Stimulated activated naive CD4-positive, alpha-beta T cell treated with Interleukin-2 at 50 U/mL for 16 hours (primary cell): ENCODE results near the gene DNAH3.

ENCODE experiments used
- DNase-seq: peaks from one replicate; lab custom pipeline; 2025; lab: John Stamatoyannopoulos, UW

DNAH3 gene

DNA sequence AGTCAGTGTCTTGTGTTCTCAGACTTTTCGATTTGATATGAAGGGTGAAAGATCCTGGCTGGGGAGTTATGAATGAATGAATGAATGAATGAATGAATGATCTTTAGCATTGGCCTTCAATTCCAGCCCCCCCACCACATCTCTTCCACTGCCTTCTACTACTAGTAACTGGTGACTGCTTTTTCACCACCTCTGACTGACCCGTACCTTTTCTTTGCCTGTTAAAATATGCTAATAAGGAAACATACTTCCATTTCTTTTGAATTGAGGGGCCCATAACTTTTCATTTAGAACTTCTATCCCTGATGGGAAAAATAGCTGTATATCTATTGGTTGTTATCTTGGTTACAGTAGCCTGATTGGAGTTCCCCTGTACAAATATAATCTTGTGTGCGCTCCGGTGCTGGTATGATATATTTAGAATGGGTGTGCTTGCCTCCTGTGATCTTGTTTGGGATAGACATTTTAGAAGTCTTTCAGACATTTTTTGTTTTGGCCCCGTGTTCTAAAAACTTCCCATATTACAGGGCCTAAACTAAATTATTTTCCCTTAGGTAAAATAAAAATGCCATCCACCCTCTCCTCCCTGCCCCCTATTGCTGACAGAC, 246.6 kb downstream of the DNAH3 start:
- DNase-seq: no peak

DNA sequence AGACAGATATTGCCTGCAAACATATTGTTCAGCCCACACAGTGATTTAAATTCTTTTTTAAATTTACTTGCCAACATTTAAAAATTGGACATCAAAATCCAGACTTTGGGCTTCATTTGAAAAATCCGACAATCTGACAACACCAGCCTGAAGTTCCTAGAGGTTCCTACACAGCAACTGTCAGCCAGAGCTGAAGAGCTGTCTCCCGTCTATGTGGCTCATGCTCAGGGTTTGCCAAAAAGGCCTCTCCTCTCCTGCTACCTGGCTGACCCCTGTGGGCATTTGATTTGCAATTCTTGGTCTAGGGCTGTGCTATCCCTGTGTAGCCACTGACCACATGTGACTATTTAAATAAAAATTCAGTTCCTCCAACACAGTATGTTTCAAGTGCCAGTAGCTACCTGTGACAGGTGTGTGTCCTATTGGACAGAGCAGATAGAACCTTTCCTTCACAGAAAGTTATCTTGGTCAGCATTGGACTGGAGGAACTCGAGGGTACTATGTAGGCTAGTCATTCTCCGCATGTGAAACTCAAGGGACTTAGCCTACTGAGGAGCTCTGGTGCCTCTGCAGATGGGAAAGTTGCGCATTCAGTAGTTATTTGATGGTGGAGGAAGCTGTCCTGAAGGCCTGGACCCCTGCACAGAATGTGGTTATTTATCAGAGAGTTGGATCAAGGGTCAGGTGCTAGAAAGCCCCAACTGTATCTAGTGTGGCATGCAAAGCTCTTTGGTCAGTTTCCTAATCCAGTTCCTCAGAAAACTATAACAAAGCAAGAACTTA, 247.3 kb downstream of the DNAH3 start:
- DNase-seq: no peak

- DNase-seq: no peak
Measured at GRCh38 chr16:20902426-20902825, 248.2 kb downstream of the DNAH3 start.

DNA sequence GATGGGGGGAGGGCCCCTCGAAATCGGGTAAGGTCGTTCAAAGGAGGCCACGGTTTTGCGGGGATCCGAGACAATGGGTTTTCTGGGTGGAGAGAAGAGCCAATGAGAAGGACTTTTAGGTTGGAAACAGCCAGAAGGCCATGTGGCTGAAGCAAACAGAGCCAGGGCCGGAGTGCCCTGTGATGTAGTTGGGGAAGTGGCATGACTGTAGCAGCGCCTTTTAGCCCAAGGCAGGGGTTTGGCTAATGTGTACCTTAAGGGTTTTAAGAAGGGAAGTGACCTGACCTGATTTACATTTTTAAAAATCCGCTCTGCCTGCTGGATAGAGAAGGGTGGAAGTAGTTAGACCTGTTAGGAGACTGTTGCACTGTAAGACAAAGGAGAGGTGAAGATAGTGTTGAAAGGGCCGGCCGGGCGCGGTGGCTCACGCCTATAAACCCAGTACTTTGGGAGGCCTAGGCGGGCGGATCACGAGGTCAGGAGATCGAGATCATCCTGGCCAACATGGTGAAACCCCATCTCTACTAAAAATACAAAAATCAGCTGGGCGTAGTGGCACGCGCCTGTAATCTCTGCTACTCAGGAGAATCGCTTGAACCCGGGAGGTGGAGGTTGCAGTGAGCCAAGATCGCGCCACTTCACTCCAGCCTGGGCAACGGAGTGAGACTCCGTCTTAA, 249.1 kb downstream of the DNAH3 start:
- no peak for DNase-seq

- no peak for DNase-seq
Measured at GRCh38 chr16:20901068-20901435, 249.6 kb downstream of the DNAH3 start.

- peak; percentile 89 for DNase-seq
Measured at GRCh38 chr16:20900299-20901067, 250.2 kb downstream of the DNAH3 start, which contains the start of the genes DCUN1D3 and LYRM1. Gene DCUN1D3 (minus strand): TSS chr16:20900358. CDS start chr16:20862538, 37,820 bp downstream. Gene LYRM1 (plus strand): TSS chr16:20900771. CDS start chr16:20915556, 14,785 bp downstream.

GRCh38 chr16:20899477-20900298, 251.0 kb downstream of the DNAH3 start:
- no peak for DNase-seq

DNA sequence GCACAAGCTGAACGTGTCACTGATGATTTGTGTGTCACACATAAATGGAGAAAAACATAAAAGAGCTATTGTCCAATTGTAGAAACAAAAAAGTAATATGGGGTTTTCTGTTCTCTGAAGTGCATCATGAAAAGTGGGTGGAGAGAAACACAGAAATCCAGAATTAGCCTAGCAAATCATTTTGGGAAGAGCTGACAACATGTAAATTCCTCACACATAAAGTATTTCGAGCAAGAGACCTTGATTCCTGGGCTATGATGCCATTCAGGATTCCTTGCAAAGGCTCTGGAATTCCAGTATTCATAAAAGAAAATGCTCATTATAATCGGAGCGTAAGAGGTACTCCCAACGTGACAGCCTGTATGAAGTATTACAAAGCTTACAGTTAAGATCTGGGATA, 251.6 kb downstream of the DNAH3 start:
- DNase-seq: no peak

GRCh38 chr16:20897922-20898321, 252.7 kb downstream of the DNAH3 start:
- DNase-seq: no peak

- no peak for DNase-seq
Measured at GRCh38 chr16:20897253-20897897, 253.3 kb downstream of the DNAH3 start.

GRCh38 chr16:20894388-20894787, 256.3 kb downstream of the DNAH3 start:
- no peak for DNase-seq

DNA sequence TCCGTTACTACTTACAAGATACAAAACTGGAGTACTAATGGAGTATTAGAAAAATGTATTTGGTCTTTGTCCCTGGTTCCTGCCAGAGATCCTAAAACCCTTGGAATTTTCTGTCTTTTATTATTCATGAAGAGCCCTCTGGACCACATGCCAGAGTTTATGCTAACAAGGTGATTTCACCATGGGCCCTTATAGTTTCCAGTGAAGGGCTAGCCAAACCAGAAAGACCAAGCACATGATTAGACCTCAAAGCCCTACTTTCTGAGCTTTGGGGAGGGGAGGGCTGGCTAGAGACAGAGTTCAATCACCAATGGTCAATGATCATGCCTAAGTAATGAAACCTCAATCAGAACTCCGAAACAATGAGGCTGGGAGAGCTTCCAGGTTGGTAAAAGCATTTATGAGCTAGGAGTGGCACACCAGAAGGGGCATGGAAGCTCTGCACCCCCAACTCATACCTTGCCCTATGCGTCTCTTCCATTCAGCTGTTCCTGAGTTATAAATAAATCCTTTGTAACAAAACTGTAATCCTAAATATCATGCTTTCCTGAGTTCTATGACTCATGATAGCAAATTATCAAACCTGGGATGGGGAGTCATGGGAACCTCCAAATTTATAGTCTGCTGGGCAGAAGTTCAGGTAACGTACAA, 260.9 kb downstream of the DNAH3 start:
- no peak for DNase-seq

DNA sequence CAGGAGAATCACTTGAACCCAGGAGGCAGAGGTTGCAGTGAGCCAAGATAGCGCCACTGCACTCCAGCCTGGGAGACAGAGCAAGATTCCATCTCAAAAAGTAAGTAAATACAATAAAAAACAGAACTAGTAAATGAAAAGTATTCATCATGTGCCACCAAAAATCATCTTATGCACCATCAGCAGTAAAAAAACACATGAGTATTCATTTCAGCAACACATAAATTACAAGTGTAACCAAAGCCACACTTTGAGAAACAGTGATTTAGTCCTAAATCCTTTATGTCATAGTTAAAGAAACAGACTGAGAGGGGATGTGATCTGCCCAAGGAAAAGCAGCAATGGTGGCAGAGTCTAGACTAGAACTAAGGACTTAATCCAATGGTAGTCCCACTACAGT, 263.4 kb downstream of the DNAH3 start:
- DNase-seq: no peak

DNA sequence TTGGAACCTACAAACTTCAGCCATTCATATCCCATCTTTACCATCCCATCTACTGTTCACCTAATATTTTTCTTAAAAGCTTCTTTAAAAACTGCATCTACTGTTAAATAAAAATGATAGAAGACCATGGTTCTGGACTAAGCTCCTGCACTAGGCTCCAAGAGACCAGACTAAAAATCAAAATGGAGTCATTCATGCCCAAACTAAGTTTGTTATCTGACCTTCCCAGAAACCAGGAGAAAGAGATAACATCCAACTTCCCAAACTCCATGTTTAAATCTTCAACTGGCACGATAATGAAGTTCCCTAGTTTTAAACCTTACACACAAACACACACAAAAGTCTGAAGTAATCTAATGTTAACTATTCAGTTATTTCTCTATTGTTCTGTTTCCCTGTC, 264.3 kb downstream of the DNAH3 start:
- DNase-seq: no peak

GRCh38 chr16:20884240-20884556, 266.4 kb downstream of the DNAH3 start:
- DNase-seq: no peak

DNA sequence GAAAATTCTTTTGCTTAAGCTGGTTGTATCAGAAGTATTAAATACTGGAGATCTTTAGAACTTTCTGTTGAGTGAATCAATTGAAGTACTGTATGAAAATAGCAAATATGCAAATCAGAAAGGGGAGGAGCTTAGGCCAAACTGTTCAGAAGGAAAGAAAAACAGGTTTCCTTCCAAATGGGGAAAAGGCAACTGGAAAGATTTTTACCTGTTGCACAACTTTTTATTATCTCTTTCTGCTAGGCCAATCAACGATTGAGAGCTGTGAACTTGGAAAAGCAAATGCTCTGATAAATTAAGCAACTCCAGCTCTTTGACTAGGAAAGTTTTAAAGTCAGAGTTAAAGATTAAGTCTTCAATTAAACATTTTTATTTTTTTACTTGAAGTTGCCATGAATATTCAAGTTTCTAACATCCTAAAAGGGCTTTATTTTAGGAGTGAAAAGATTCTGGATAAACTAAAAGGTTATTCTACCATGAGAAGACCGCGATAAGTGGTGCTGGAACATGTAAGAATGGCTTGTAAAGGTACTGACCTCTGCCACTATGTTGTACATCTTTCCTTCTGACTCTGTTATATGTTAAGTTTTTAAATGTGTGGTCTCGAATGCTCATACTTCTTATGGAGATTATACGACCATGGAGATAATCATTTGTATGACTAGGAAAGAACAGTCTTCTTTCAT, 266.9 kb downstream of the DNAH3 start:
- no peak for DNase-seq
